Measurements from ENCODE around the gene CMTM7. TPM values are rescaled to one million over a fixed set of nuclear protein-coding genes. Genes with fewer than 3 reads are reported as not detected.

The CMTM7 gene
- total and polyA plus RNA-seq, 9 donors = 3.9 to 23.2 (median 18.8) TPM

DNA sequence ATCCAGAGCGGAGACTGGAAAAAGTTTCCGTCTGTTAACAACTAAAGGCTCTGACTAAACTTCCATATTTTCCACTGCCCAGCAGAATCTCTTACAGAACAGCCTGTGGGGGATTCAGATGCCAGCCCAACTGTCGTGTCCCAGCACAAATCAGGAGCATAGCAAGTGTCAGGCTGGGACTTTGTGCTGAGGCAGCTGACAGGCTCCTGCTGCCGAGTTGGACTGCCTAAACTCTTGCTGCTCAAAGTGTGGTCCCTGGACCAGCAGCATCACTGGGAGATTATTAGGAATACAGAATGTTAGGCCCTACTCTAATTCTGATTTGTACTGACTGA lies 31.2 kb upstream of the CMTM7 start:
- no peaks in the 10 kb centered on the region for H3K27me3 ChIP-seq (ENCODE audit: control insufficient read depth, insufficient read depth, low read length)
- H3K9me3 ChIP-seq (replicated peaks; ENCODE audit: control insufficient read depth, low read depth, low read length) = no peaks in the 10 kb centered on the region
- no peak overlapping the region for H3K27ac ChIP-seq (ENCODE audit: low read length)
- 61% methylated on average over 2 of the region's 4 CpGs for WGBS (ENCODE audit: insufficient coverage)
- H3K4me1 ChIP-seq (ENCODE audit: control insufficient read depth, insufficient read depth, low read length) = no peaks in the 10 kb centered on the region
- H3K36me3 ChIP-seq (ENCODE audit: control insufficient read depth, insufficient read depth, low read length) = no peaks in the 10 kb centered on the region
- no peak for DNase-seq
- no peak overlapping the region for H3K4me3 ChIP-seq (ENCODE audit: low read length)

DNA sequence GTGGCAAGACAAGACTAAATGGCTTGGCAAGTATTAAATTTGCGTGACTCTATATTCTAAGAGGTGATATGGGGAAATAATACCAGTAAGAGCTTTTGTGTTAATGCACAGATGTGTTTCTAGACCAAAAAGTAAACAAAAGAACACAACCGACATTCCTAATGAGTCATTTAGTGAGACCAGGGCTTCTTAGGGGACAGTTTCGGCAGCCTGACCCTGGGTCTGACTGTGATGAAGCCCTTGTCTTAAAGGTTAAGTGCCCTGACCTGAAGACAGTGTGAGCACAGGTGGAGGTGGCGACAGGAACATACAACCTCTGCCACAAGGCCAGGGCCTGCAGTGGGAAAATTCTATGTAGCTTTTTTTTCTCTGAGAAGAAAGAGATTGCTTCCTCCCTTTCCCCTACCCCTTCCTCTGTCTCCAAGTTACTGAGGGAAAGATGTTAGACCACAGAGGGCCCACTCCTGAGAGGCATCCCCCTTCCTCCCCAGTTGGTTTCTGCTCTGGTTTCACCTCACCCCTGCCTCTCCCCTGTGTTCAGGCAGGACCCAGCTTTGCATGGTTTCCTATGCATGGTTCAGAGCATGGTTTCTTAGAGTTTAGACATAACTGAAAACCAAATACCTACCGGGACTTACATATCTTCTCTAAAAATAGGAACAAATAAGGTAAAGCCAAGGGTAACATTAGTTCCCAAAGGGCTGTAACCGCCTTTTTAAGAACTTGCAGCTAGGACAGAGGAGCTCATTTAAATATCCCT lies 24.8 kb upstream of the CMTM7 start:
- Histone ChIP-seq H3K27me3 (ENCODE audit: control insufficient read depth, insufficient read depth, low read length) (no peaks in the 10 kb centered on the region), H3K4me3 (ENCODE audit: low read length) (no peak overlapping the region), H3K36me3 (ENCODE audit: control insufficient read depth, insufficient read depth, low read length) (no peaks in the 10 kb centered on the region), H3K4me1 (ENCODE audit: control insufficient read depth, insufficient read depth, low read length) (no peaks in the 10 kb centered on the region), H3K9me3 (replicated peaks; ENCODE audit: control insufficient read depth, low read depth, low read length) (no peaks in the 10 kb centered on the region), H3K27ac (ENCODE audit: low read length) (no peak overlapping the region)
- no CpG with 5 or more reads among the region's 6 CpGs for whole genome bisulfite sequencing (ENCODE audit: insufficient coverage)
- DNase-seq = no peak

DNA sequence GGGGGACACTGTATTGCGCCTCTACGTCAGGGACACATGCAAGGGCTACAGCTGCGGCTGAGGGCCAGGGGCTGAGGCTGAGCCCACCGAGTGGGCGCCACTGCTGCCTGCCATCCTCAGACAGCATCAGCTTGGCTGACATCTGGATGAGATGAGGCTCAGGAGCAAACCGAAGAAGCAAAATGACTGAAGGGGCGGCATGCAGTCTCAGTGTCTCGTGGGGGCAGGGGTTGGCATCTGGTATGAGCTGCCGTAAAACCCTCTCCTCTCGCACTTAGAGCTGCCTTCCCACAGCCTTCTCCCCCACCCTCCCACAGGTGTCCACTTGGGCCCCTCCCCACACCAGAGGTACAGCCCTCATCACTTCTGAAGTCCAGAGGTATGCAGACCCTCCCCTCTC lies 24.2 kb upstream of the CMTM7 start:
- H3K27ac ChIP-seq (ENCODE audit: low read length) = no peak overlapping the region
- no peaks in the 10 kb centered on the region for H3K4me1 ChIP-seq (ENCODE audit: control insufficient read depth, insufficient read depth, low read length)
- DNase-seq = no peak
- no peaks in the 10 kb centered on the region for H3K9me3 ChIP-seq (replicated peaks; ENCODE audit: control insufficient read depth, low read depth, low read length)
- H3K36me3 ChIP-seq (ENCODE audit: control insufficient read depth, insufficient read depth, low read length) = no peaks in the 10 kb centered on the region
- no peaks in the 10 kb centered on the region for H3K27me3 ChIP-seq (ENCODE audit: control insufficient read depth, insufficient read depth, low read length)
- WGBS (ENCODE audit: insufficient coverage) = 85% methylated on average over 6 of the region's 10 CpGs
- H3K4me3 ChIP-seq (ENCODE audit: low read length) = no peak overlapping the region

DNA sequence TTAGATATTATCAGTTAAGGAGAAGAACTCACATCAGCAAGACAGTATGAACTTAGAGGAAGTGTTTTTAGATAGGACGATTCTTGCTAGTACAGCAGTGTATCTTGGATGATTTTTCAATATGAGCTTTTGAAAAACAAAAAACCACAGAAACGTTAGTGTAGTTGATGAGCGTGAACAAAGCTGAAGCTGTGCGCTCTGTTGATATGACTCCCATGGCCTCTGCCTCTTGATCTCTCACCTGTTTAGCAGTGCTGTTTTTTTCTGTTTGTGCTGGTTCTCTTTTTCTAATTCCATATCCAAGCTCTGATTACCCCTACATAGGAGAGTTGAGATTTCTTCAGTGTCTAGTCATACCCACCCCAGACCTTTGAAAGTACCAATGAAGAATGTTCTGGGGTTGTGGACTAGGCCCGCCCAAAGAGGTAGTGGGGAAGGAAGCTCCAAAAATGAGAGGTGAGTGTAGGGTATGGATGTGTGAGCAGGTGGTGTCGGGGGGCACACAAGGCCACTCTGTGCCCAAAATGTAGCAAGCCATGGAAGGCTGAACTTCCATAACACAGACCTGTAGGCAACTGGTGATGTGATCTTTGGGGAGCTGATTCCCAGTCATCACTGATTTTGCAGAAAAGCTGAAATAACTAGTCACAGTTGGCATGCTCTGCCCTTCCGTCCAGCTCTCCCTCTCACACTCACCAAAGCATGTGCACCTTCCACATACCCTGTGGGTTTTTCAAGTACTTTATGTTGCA lies 20.0 kb upstream of the CMTM7 start:
- Histone ChIP-seq H3K9me3 (replicated peaks; ENCODE audit: control insufficient read depth, low read depth, low read length) (no peaks in the 10 kb centered on the region), H3K27ac (ENCODE audit: low read length) (no peak overlapping the region), H3K27me3 (ENCODE audit: control insufficient read depth, insufficient read depth, low read length) (no peaks in the 10 kb centered on the region), H3K36me3 (ENCODE audit: control insufficient read depth, insufficient read depth, low read length) (no peaks in the 10 kb centered on the region), H3K4me1 (ENCODE audit: control insufficient read depth, insufficient read depth, low read length) (peaks cover 2% of the 10 kb centered on the region), H3K4me3 (ENCODE audit: low read length) (no peak overlapping the region)
- no peak for DNase-seq
- WGBS (ENCODE audit: insufficient coverage) = 67% methylated on average over 1 of the region's 7 CpGs

DNA sequence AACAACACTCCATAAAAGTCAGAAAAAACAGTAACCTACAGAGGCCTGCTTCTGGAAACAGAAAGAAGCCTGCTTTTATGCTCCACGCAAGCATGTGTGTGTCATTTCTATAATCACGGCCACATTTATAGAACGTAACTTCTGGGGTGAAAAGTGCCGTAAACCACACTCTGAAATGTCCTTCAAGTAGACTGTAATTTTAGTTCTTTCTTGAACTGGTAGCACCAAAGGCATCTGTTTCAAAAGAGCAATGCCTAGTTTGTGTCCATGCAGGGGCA lies 19.5 kb upstream of the CMTM7 start:
- WGBS (ENCODE audit: insufficient coverage) = 76% methylated on average over 4 of the region's 4 CpGs
- H3K36me3 ChIP-seq (ENCODE audit: control insufficient read depth, insufficient read depth, low read length) = no peaks in the 10 kb centered on the region
- no peak overlapping the region for H3K27ac ChIP-seq (ENCODE audit: low read length)
- DNase-seq = no peak
- H3K4me3 ChIP-seq (ENCODE audit: low read length) = no peak overlapping the region
- peaks cover 2% of the 10 kb centered on the region for H3K4me1 ChIP-seq (ENCODE audit: control insufficient read depth, insufficient read depth, low read length)
- no peaks in the 10 kb centered on the region for H3K9me3 ChIP-seq (replicated peaks; ENCODE audit: control insufficient read depth, low read depth, low read length)
- H3K27me3 ChIP-seq (ENCODE audit: control insufficient read depth, insufficient read depth, low read length) = no peaks in the 10 kb centered on the region

DNA sequence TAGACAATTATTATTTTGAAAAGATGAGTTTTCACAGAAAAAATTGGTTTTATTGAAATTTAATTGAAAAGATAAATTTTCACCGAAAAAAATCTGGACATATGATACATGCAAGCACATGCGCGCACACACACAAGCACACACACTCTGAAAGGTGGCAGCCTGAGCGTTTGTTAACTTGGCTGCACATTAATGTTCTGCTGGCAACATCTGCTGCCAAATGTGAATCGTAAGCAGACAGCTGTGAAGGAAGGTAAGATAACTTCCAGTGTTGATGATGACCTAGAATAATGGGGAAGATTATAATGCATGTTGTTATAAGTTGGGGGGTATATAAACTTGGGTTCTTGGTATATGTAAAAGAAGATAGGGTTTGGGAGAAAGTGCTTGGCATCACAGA lies 18.4 kb upstream of the CMTM7 start:
- H3K4me3 ChIP-seq (ENCODE audit: low read length) = no peak overlapping the region
- no peaks in the 10 kb centered on the region for H3K36me3 ChIP-seq (ENCODE audit: control insufficient read depth, insufficient read depth, low read length)
- H3K27ac ChIP-seq (ENCODE audit: low read length) = no peak overlapping the region
- no peaks in the 10 kb centered on the region for H3K9me3 ChIP-seq (replicated peaks; ENCODE audit: control insufficient read depth, low read depth, low read length)
- H3K4me1 ChIP-seq (ENCODE audit: control insufficient read depth, insufficient read depth, low read length) = peaks cover 2% of the 10 kb centered on the region
- H3K27me3 ChIP-seq (ENCODE audit: control insufficient read depth, insufficient read depth, low read length) = no peaks in the 10 kb centered on the region
- DNase-seq = no peak
- 67% methylated on average over 1 of the region's 5 CpGs for WGBS (ENCODE audit: insufficient coverage)

DNA sequence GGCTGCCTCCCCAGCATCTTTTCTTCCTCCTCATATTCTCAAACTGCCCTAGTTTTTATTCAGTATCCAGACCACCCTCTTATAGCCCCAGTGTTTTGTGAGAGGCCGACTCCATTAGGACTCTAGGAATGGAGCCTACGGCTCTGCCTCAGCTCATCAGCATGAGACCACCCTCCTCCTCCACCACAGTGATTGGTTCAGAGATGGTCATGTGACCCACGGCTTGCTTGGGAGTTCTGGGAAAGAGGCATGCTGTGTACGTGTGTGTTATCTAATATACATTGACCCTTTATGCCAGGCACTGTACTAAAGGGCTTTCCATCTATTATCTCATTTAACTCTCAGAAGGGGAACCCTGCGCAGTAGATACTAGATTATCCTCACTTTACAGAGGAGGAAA lies 17.8 kb upstream of the CMTM7 start:
- peaks cover 2% of the 10 kb centered on the region for H3K4me1 ChIP-seq (ENCODE audit: control insufficient read depth, insufficient read depth, low read length)
- no CpG with 5 or more reads among the region's 5 CpGs for WGBS (ENCODE audit: insufficient coverage)
- no peak overlapping the region for H3K4me3 ChIP-seq (ENCODE audit: low read length)
- no peaks in the 10 kb centered on the region for H3K9me3 ChIP-seq (replicated peaks; ENCODE audit: control insufficient read depth, low read depth, low read length)
- H3K27me3 ChIP-seq (ENCODE audit: control insufficient read depth, insufficient read depth, low read length) = no peaks in the 10 kb centered on the region
- H3K36me3 ChIP-seq (ENCODE audit: control insufficient read depth, insufficient read depth, low read length) = no peaks in the 10 kb centered on the region
- H3K27ac ChIP-seq (ENCODE audit: low read length) = no peak overlapping the region
- no peak for DNase-seq

DNA sequence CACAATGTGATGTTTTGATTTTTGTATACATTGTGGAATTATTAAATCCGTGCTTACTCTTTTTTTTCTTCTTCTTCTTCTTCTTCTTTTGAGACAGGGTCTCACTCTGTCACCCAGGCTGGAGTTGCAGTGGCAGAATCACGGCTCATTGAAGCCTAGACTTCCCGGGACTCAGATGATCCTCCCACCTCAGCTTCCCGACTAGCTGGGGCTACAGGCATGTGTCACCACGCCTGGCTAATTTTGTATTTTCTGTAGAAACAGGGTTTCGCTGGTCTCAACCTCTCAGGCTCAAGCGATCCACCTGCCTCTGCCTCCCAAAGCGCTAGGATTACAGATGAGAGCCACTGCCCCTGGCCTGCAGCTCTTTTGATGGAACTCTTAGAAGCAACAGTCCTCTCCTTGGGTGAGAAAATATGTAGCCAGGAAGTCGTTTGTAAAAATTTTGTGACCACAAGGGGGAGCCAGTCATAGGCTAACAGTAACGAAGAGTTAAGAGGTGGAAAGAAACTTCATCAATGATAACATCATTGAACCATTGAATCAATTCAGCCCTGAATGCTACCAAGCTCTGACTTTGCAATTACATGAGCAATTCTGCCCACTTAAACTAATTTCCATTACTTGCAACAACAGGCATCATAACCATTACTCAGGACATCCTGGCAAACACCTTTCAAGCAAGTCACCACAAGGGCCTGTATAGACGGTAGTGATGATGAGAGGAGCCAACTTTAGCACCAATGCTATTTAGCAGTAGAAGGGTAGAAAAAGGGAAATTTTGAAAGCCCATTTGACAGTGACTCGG lies 16.7 kb upstream of the CMTM7 start:
- no peaks in the 10 kb centered on the region for H3K27me3 ChIP-seq (ENCODE audit: control insufficient read depth, insufficient read depth, low read length)

DNA sequence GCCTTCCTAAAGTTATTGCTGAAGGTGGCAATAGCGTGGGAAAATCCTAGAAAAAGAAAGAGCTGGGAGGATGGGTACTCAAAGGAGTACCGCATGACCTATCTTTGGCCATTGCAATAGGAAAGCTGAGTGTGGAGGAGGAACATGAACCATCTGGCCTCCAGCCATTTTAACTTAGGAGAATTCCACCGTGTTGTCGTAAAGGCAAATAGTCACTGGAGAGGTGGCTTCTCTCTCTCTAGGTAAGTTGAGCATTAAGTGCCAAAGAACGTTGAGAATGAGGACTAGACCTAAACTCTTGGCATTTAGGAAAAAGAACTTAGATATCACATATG lies 16.1 kb upstream of the CMTM7 start:
- H3K4me1 ChIP-seq (ENCODE audit: control insufficient read depth, insufficient read depth, low read length) = peaks cover 2% of the 10 kb centered on the region
- 94% methylated on average over 2 of the region's 5 CpGs for WGBS (ENCODE audit: insufficient coverage)
- no peaks in the 10 kb centered on the region for H3K36me3 ChIP-seq (ENCODE audit: control insufficient read depth, insufficient read depth, low read length)
- DNase-seq = no peak
- no peaks in the 10 kb centered on the region for H3K27me3 ChIP-seq (ENCODE audit: control insufficient read depth, insufficient read depth, low read length)
- no peak overlapping the region for H3K4me3 ChIP-seq (ENCODE audit: low read length)
- no peaks in the 10 kb centered on the region for H3K9me3 ChIP-seq (replicated peaks; ENCODE audit: control insufficient read depth, low read depth, low read length)
- no peak overlapping the region for H3K27ac ChIP-seq (ENCODE audit: low read length)

More for the DNA sequence above, 16.7 kb upstream of the CMTM7 start:
- H3K27ac ChIP-seq (ENCODE audit: low read length) = no peak overlapping the region
- H3K9me3 ChIP-seq (replicated peaks; ENCODE audit: control insufficient read depth, low read depth, low read length) = no peaks in the 10 kb centered on the region
- 57% methylated on average over 7 of the region's 12 CpGs for WGBS (ENCODE audit: insufficient coverage)
- peaks cover 2% of the 10 kb centered on the region for H3K4me1 ChIP-seq (ENCODE audit: control insufficient read depth, insufficient read depth, low read length)
- peak; percentile 80 for DNase-seq
- H3K4me3 ChIP-seq (ENCODE audit: low read length) = no peak overlapping the region
- no peaks in the 10 kb centered on the region for H3K36me3 ChIP-seq (ENCODE audit: control insufficient read depth, insufficient read depth, low read length)

DNA sequence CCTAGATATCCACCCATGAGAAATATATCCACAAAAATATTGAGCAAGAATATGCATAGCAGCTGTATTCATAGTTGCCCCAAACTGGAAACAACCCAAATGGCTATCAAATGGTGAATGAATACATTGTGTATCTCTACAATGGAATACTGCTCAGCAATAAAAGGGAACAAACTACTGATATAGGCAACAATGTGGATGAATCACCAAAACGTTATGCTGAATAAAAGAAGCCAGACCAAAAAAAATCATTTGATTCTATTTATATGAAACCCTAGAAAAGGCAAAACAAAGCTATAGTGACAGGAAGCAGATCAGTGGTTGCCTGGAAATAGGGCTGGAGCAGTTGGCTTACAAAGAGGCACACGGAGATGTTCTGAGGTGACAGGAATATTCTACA lies 15.5 kb upstream of the CMTM7 start:
- Histone ChIP-seq H3K27ac (ENCODE audit: low read length) (no peak overlapping the region), H3K4me3 (ENCODE audit: low read length) (no peak overlapping the region), H3K36me3 (ENCODE audit: control insufficient read depth, insufficient read depth, low read length) (no peaks in the 10 kb centered on the region), H3K27me3 (ENCODE audit: control insufficient read depth, insufficient read depth, low read length) (no peaks in the 10 kb centered on the region), H3K4me1 (ENCODE audit: control insufficient read depth, insufficient read depth, low read length) (peaks cover 2% of the 10 kb centered on the region), H3K9me3 (replicated peaks; ENCODE audit: control insufficient read depth, low read depth, low read length) (no peaks in the 10 kb centered on the region)
- DNase-seq = no peak
- no CpG with 5 or more reads among the region's 2 CpGs for WGBS (ENCODE audit: insufficient coverage)
